Smooth muscle cell of the coronary artery (primary cell): Measurements from ENCODE around the gene BMI1. TPM values are rescaled to one million over a fixed set of nuclear protein-coding genes. Genes with fewer than 3 reads are reported as not detected.

Experiments
- total RNA-seq: library from RNA; depleted of rRNA; stranded (reverse); fragments of >200 nt; gene quantifications from 2 replicates; pipeline ENCODE4 v1.2.3, GENCODE V29; 2014; ENCODE audit warnings: low replicate concordance

The BMI1 gene
- 42.9 and 99.8 TPM in 2 replicates for total RNA-seq

DNA sequence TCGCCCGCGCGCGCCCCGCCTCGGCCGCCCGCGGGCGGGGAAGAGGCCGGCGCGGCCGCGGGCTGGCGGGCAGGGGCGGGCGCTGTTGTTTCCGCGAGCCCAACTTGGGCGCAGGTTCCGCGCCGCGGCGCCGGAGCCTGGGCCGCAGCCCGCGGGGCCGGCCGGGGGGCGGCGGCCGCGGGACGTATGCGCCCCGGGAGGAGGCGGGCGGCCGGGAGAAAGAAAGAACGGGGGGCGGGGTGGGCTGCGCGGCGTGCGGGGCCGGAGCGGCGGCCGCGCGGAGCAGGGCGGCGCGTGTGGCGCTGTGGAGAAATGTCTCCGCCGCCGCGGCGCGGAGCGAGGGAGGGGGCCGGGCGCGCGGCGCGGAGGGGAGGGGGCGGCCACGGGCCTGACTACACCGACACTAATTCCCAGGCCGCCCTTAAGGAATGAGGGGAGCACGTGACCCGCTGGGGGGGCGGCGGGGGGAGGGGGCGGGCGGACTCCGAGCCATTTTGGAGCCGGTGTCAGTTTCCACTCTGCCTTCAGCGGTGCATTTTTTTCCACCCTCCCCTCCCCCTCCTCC is at the start of gene BMI1:
TSS of gene BMI1 (plus strand) at position 509 of the 565 bp plus-strand sequence. CDS start 5,351 bp downstream, outside the sequence.

GRCh38 chr10:22316286-22317075 is 4.4 kb upstream of the BMI1 start, which contains the start of gene COMMD3:
Gene COMMD3 (plus strand): TSS chr10:22316388. CDS start chr10:22316418, 30 bp downstream.

DNA sequence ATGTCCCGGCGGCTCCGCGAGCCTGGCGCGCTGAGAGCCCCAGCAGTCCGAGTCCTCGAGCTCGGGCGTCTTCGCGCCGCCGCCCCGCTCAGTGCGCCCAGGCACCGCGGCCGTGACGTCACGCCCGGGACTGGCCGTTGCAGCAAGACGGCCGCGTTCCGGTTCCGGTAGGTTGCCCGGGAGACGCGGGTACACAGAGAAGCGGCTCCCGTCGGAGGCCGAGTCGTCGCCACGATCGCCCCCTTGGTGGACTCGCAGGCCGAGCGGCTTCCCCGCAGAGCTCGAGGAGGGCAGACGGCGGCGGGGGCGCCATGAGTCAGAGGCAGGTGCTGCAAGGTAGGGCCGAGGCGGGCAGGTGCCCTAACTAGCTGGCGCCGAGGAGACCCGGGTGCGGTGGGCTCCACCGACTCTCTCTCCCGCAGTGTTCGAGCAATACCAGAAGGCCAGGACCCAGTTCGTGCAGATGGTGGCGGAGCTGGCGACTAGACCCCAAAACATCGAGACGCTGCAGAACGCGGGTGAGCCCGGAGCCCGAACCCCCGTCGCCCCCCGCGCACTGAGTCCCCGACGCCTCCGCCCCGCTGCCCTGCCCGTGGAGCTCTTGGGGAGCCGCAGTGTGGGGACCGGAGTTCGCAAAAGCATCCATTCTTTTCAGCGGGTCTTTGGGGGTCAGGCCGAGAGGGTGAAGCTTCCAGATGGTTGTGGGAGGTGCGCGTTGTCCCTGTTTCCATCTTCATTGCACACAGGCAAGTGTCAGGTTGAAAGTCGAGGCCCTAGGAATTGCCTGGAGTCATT is 24.6 kb downstream of the BMI1 start, which contains the start of gene SPAG6:
TSS of gene SPAG6 (plus strand) at position 196 of the 795 bp plus-strand sequence. CDS start at position 312, 116 bp downstream.

Other genes with a start within 250 kb of the BMI1 start
- gene EBLN1, start 103.1 kb upstream of the BMI1 start, total RNA-seq, result not detected in 2 replicates
- gene COMMD3, start 4.7 kb upstream of the BMI1 start, total RNA-seq, result 27.8 and 51.6 TPM in 2 replicates
- not detected in 2 replicates for gene SPAG6, start 24.4 kb downstream of the BMI1 start, total RNA-seq